KMS-11 (cell line): ENCODE measurements around the gene ALDH5A1.
"Not testable (repeated sequence)": the region's sequence is repeated elsewhere in the genome, so short reads cannot be mapped to it uniquely, and the experiment has no call there.

ENCODE experiments used
- H2AFZ ChIP-seq: fragments of 200-600 bp; sonication (generic); 2 replicates; pipeline ENCODE4 v1.6.1; 2016; ENCODE audit warnings: antibody characterized with exemption, mixed run types, low read depth
- H3K27ac ChIP-seq: fragments of 200-600 bp; sonication (generic); 2 replicates; pipeline ENCODE4 v1.6.1; 2016; ENCODE audit warnings: mild to moderate bottlenecking, mixed run types
- H3K27me3 ChIP-seq: fragments of 200-600 bp; sonication (generic); 2 replicates; pipeline ENCODE4 v1.6.1; 2017; ENCODE audit warnings: mild to moderate bottlenecking, low read depth, mixed run types, moderate library complexity; ENCODE audit not compliant: insufficient read depth
- H3K36me3 ChIP-seq: fragments of 200-600 bp; sonication (generic); 2 replicates; pipeline ENCODE4 v1.6.1; 2017; ENCODE audit warnings: mild to moderate bottlenecking, mixed run types; ENCODE audit not compliant: insufficient read depth
- H3K4me1 ChIP-seq: fragments of 200-600 bp; sonication (generic); 2 replicates; pipeline ENCODE4 v1.6.1; 2016; ENCODE audit warnings: mild to moderate bottlenecking, low read depth, mixed run types; ENCODE audit not compliant: poor library complexity, severe bottlenecking
- H3K4me2 ChIP-seq: fragments of 200-600 bp; sonication (generic); 2 replicates; pipeline ENCODE4 v1.7.0; 2016; ENCODE audit warnings: mild to moderate bottlenecking, mixed run types
- H3K4me3 ChIP-seq: fragments of 200-600 bp; sonication (generic); IDR thresholded peaks from 2 replicates; pipeline ENCODE4 v1.6.1; 2017; ENCODE audit warnings: low read depth, low read length, mixed read lengths; ENCODE audit not compliant: insufficient read depth
- H3K79me2 ChIP-seq: fragments of 200-600 bp; sonication (generic); 2 replicates; pipeline ENCODE4 v1.6.1; 2016; ENCODE audit warnings: low read depth, mixed run types; ENCODE audit not compliant: insufficient read depth
- H3K9ac ChIP-seq: fragments of 200-600 bp; sonication (generic); 2 replicates; pipeline ENCODE4 v1.6.1; 2016; ENCODE audit warnings: mild to moderate bottlenecking, mixed run types
- H4K20me1 ChIP-seq: fragments of 200-600 bp; sonication (generic); 2 replicates; pipeline ENCODE4 v1.6.1; 2016; ENCODE audit warnings: mild to moderate bottlenecking, mixed run types; ENCODE audit not compliant: insufficient read depth
- CTCF ChIP-seq: fragments of 200-600 bp; sonication (generic); conservative IDR thresholded peaks from 2 replicates; pipeline ENCODE4 v1.6.1; 2017; ENCODE audit warnings: low read depth, mild to moderate bottlenecking, antibody characterized with exemption, low read length, moderate library complexity, mixed read lengths

ALDH5A1 gene

GRCh38 chr6:24504649-24505586 lies 10.1 kb downstream of the ALDH5A1 start:
- H2AFZ ChIP-seq, result no peak overlapping the region
- no peaks in the 10 kb centered on the region for H3K27me3 ChIP-seq
- H3K4me3 ChIP-seq, result no peak overlapping the region
- H3K27ac ChIP-seq, result no peak overlapping the region
- no peaks in the 10 kb centered on the region for H3K4me1 ChIP-seq
- TF ChIP-seq CTCF, result no peak
- no peak overlapping the region for H3K9ac ChIP-seq
- H3K36me3 ChIP-seq, result no peaks in the 10 kb centered on the region
- H3K79me2 ChIP-seq, result no peaks in the 10 kb centered on the region
- no peaks in the 10 kb centered on the region for H4K20me1 ChIP-seq
- no peak overlapping the region for H3K4me2 ChIP-seq

GRCh38 chr6:24506814-24507520 lies 12.2 kb downstream of the ALDH5A1 start:
- Histone ChIP-seq H3K4me3 (no peak overlapping the region), H3K4me1 (no peaks in the 10 kb centered on the region), H3K27me3 (no peaks in the 10 kb centered on the region), H2AFZ (no peak overlapping the region), H3K36me3 (no peaks in the 10 kb centered on the region), H3K4me2 (no peak overlapping the region), H3K27ac (no peak overlapping the region), H3K79me2 (no peaks in the 10 kb centered on the region), H4K20me1 (no peaks in the 10 kb centered on the region), H3K9ac (no peak overlapping the region)
- no peak for TF ChIP-seq CTCF

- H3K4me3 ChIP-seq, H3K9ac ChIP-seq, H4K20me1 ChIP-seq, H2AFZ ChIP-seq, H3K4me2 ChIP-seq, H3K27me3 ChIP-seq, H3K27ac ChIP-seq, H3K79me2 ChIP-seq, H3K36me3 ChIP-seq: not testable (repeated sequence)
- peaks cover 14% of the 10 kb centered on the region for H3K4me1 ChIP-seq
These were observed 17.2 kb downstream of the ALDH5A1 start for GRCh38 chr6:24511976-24512375.

GRCh38 chr6:24513602-24514001 lies 18.8 kb downstream of the ALDH5A1 start:
- Histone ChIP-seq H2AFZ (no peak overlapping the region), H3K4me3 (no peak overlapping the region), H4K20me1 (no peaks in the 10 kb centered on the region), H3K4me2 (peak overlapping the region; percentile 2; the same call in 1 of the 2 replicates), H3K4me1 (peaks cover 28% of the 10 kb centered on the region), H3K27ac (no peak overlapping the region), H3K79me2 (no peaks in the 10 kb centered on the region), H3K27me3 (no peaks in the 10 kb centered on the region), H3K36me3 (no peaks in the 10 kb centered on the region), H3K9ac (no peak overlapping the region)
- TF ChIP-seq CTCF, result no peak
